ENCODE measurements around the gene DNAJC21.

DNAJC21 gene

DNA sequence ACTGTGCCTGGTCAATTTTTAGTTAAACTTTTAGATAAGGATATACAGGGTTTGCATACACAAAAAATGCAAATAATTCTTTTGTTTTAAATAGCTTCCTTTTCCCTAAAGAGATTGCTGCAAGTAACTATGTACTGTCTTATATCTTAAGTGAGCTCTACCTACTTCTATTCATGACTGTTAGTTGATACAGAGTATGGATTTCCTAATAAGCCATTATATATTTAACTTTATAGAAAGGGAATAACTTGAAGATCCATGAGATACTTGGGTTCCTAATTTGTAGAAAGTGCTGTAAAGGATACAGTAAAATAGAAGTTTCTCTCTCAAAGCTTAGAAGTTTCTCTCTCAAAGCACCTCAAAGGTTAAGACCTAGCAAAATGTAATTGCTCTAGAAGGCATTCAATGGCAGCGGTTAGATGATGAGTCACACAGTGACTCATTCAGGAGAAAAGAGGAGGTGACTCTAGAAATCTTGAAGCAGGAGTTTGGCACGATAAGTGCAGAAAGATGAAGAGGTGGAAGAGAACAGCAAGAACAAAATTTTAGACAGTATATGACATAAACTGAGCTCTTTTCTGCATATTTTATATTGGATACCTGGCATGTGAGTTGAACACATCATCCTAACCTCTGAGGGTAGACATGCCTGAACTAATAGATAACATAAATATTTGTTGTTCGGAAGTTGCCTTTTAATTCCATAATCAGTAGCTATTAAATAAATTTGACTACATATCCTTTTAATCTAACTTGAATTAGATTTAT, 5.5 kb upstream of the DNAJC21 start:
- Histone ChIP-seq H3K9me3 (ENCODE audit: insufficient read depth, low read depth, low read length) (no peaks in the 10 kb centered on the region), H3K4me3 (ENCODE audit: low read length) (no peak overlapping the region), H3K36me3 (ENCODE audit: insufficient read depth, low read length) (peaks cover 86% of the 10 kb centered on the region), H3K4me1 (ENCODE audit: insufficient read depth, low read length) (peaks cover 2% of the 10 kb centered on the region), H3K27ac (ENCODE audit: low read depth, low read length) (no peak overlapping the region), H3K27me3 (ENCODE audit: insufficient read depth, low read length) (no peaks in the 10 kb centered on the region), H3K9ac (ENCODE audit: low read depth, low read length) (no peak overlapping the region)
- WGBS = 78% methylated on average over 2 of the region's 3 CpGs

DNA sequence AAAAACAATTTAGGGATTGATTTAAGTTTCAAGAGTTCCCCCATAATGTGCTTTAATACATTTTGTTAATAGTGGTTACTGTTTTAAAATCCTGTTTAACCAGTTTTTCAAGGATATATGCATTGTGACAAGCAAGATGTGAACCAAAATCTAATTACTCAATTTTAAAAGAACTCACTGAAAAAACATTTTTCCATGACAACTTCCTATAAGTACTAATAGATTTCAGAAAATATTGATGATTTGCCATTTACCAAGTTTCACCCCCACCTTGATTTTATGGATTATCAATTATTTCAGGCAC, 4.9 kb upstream of the DNAJC21 start:
- H3K9ac ChIP-seq (ENCODE audit: low read depth, low read length) = no peak overlapping the region
- H3K27me3 ChIP-seq (ENCODE audit: insufficient read depth, low read length) = no peaks in the 10 kb centered on the region
- peaks cover 3% of the 10 kb centered on the region for H3K4me1 ChIP-seq (ENCODE audit: insufficient read depth, low read length)
- H3K36me3 ChIP-seq (ENCODE audit: insufficient read depth, low read length) = peaks cover 81% of the 10 kb centered on the region
- no peaks in the 10 kb centered on the region for H3K9me3 ChIP-seq (ENCODE audit: insufficient read depth, low read depth, low read length)
- H3K4me3 ChIP-seq (ENCODE audit: low read length) = no peak overlapping the region
- H3K27ac ChIP-seq (ENCODE audit: low read depth, low read length) = no peak overlapping the region

DNA sequence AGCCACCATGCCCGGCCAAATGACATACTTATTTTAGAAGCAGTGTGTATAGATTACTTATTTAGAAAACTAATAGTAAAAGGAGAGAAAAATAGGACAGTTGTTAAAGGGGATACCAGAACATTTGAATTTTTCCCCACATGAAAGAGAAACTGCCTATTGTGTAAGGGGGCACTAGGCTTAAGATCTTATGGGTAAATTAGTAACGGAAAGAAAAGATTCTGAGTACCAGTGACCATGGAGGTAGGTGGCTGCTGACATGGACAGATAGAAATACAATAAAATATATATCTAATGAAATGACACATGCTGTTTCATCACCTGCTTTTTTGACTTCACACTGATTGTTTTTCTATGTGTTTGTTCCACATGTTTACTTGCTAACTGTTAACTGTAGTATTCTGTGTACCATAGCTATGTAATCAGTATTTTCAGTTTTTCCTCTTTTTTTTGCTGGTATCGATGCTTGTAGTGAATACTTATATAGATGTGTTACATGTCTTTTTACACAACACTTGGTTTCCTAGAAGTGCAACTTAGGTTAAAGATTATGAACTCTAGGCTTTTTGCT, 3.0 kb upstream of the DNAJC21 start:
- 92% methylated on average over 2 of the region's 3 CpGs for WGBS
- no peaks in the 10 kb centered on the region for H3K9me3 ChIP-seq (ENCODE audit: insufficient read depth, low read depth, low read length)
- peaks cover 61% of the 10 kb centered on the region for H3K36me3 ChIP-seq (ENCODE audit: insufficient read depth, low read length)
- H3K4me1 ChIP-seq (ENCODE audit: insufficient read depth, low read length) = peaks cover 9% of the 10 kb centered on the region
- H3K9ac ChIP-seq (ENCODE audit: low read depth, low read length) = no peak overlapping the region
- no peak overlapping the region for H3K4me3 ChIP-seq (ENCODE audit: low read length)
- no peaks in the 10 kb centered on the region for H3K27me3 ChIP-seq (ENCODE audit: insufficient read depth, low read length)
- H3K27ac ChIP-seq (ENCODE audit: low read depth, low read length) = no peak overlapping the region

DNA sequence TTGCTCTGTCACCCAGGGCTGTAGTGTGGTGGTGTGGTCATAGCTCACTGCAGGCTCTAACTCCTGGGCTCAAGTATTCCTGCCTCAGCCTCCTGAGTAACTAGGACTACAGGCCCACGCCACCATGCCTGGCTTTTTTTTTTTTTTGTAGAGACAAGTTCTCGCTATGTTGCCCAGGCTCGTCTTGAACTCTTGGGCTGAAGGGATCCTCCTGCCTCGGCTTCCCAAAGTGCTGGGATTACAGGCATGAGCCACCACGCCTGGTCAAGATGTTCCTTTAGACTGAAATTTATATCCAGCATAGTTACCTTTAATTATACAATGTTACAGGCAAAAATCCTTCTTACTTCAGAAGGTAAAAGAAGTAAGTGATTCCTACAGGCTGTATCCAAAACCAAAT, 1.6 kb upstream of the DNAJC21 start:
- no peaks in the 10 kb centered on the region for H3K9me3 ChIP-seq (ENCODE audit: insufficient read depth, low read depth, low read length)
- H3K27me3 ChIP-seq (ENCODE audit: insufficient read depth, low read length) = no peaks in the 10 kb centered on the region
- WGBS = 80% methylated on average over 5 of the region's 5 CpGs
- peaks cover 13% of the 10 kb centered on the region for H3K4me1 ChIP-seq (ENCODE audit: insufficient read depth, low read length)
- peaks cover 49% of the 10 kb centered on the region for H3K36me3 ChIP-seq (ENCODE audit: insufficient read depth, low read length)
- no peak overlapping the region for H3K4me3 ChIP-seq (ENCODE audit: low read length)
- no peak overlapping the region for H3K27ac ChIP-seq (ENCODE audit: low read depth, low read length)
- no peak overlapping the region for H3K9ac ChIP-seq (ENCODE audit: low read depth, low read length)

DNA sequence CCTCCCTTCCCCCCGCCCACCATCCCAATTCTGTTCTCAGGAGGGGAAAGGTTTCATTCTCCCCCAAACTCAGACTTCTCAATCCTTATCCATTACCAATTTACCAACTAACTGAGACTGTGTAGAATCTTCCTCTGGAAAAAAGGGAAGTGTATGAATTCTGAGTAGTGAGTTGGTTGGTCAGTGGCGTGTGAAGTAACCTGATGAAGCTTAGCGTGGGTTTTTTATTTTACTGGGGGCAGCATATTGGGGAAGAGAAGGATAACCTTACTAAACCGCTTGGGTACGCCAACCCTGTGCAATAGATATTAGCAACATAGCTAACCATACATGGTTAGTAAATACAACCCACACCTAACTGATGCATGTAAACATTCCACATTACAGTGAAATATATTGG, 1.1 kb upstream of the DNAJC21 start:
- H3K27me3 ChIP-seq (ENCODE audit: insufficient read depth, low read length) = no peaks in the 10 kb centered on the region
- no peaks in the 10 kb centered on the region for H3K9me3 ChIP-seq (ENCODE audit: insufficient read depth, low read depth, low read length)
- H3K4me1 ChIP-seq (ENCODE audit: insufficient read depth, low read length) = peaks cover 13% of the 10 kb centered on the region
- H3K9ac ChIP-seq (ENCODE audit: low read depth, low read length) = no peak overlapping the region
- H3K4me3 ChIP-seq (ENCODE audit: low read length) = no peak overlapping the region
- whole genome bisulfite sequencing = 84% methylated on average over 4 of the region's 5 CpGs
- peaks cover 48% of the 10 kb centered on the region for H3K36me3 ChIP-seq (ENCODE audit: insufficient read depth, low read length)
- no peak overlapping the region for H3K27ac ChIP-seq (ENCODE audit: low read depth, low read length)

DNA sequence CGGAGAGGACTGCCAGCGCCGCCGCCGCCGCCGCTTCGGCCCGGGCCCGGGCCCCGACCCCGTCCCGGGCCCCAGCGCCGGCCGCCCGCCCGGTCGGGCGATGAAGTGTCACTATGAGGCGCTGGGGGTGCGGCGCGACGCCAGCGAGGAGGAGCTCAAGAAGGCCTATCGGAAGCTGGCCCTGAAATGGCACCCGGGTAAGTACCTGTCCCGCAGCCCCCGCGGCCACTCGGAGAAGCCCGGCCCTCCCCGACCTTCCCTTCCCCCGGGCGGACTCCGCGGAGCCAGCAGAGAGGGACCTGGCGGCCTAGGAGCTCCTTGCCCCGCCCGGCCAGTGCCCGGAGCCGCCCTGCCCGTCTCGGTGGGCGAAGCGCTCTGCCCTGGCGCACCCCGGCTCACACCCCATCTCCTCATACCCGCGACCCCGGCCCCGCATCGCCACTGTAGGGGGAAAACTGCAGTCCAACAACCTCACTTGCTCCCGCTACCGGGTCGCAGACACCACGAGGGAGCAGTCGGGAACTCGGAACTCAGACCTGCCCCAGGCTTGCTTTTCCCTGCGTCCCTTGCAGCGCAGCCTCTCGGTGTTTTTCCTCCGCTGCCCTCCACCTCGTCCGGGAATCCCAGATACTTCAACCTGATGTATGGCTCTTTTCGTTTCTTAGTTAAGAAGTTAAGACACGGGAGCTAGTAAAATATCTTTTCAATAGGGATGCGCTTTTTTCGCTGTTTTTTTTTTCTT, 532 bp downstream of the DNAJC21 start:
- Histone ChIP-seq H3K9me3 (ENCODE audit: insufficient read depth, low read depth, low read length) (no peaks in the 10 kb centered on the region), H3K27me3 (ENCODE audit: insufficient read depth, low read length) (no peaks in the 10 kb centered on the region), H3K9ac (ENCODE audit: low read depth, low read length) (peak overlapping the region; percentile 84), H3K36me3 (ENCODE audit: insufficient read depth, low read length) (peaks cover 44% of the 10 kb centered on the region), H3K4me1 (ENCODE audit: insufficient read depth, low read length) (peaks cover 13% of the 10 kb centered on the region), H3K27ac (ENCODE audit: low read depth, low read length) (peak overlapping the region; percentile 80), H3K4me3 (ENCODE audit: low read length) (peak overlapping the region; percentile 86)
- under 1% methylated on average over 70 of the region's 70 CpGs for WGBS

DNA sequence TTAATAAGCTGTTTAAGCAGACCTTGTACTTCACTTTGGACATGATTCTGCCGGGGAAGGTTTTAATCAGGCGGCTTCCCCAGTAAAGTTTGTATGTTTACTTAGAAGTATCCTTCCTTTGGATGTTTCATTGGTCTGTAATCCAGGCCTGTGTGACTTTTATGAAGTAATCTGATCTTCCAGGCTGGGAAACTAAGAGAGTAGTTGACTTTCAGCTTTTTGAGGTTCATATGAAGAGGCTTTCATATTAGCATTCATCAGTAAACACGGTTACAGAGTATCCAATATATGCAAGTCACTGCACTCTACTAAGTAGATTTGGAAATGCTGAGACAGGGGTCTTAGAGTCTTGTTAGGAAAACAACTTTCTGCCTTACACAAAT, 1.1 kb downstream of the DNAJC21 start:
- Histone ChIP-seq H3K9ac (ENCODE audit: low read depth, low read length) (peak overlapping the region; percentile 84), H3K27ac (ENCODE audit: low read depth, low read length) (peak overlapping the region; percentile 80; the same call in 1 of the 2 replicates), H3K9me3 (ENCODE audit: insufficient read depth, low read depth, low read length) (no peaks in the 10 kb centered on the region), H3K4me1 (ENCODE audit: insufficient read depth, low read length) (peaks cover 13% of the 10 kb centered on the region), H3K27me3 (ENCODE audit: insufficient read depth, low read length) (no peaks in the 10 kb centered on the region), H3K36me3 (ENCODE audit: insufficient read depth, low read length) (peaks cover 44% of the 10 kb centered on the region), H3K4me3 (ENCODE audit: low read length) (peak overlapping the region; percentile 86)
- 4% methylated on average over 2 of the region's 3 CpGs for WGBS

DNA sequence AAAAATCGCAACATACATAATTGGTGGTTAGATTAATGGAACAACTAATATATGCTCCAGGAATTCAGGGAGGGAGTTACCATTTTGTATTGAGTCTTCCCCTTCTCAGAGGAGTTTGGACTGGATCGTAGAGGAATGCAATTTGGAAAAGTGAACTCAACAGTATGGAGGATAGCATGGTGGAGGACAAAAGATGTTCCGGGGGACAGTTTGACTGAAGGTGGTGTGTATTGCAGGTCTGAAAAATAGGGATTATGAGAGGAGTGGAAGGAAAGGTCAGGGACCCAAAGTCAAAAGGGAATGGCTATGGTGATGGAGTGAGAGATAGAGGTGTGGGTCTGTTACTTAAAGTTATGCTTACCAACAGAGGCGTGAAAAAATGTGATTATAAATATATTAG, 1.5 kb downstream of the DNAJC21 start:
- Histone ChIP-seq H3K9me3 (ENCODE audit: insufficient read depth, low read depth, low read length) (no peaks in the 10 kb centered on the region), H3K36me3 (ENCODE audit: insufficient read depth, low read length) (peaks cover 44% of the 10 kb centered on the region), H3K9ac (ENCODE audit: low read depth, low read length) (peak overlapping the region; percentile 84), H3K27ac (ENCODE audit: low read depth, low read length) (no peak overlapping the region), H3K4me1 (ENCODE audit: insufficient read depth, low read length) (peaks cover 13% of the 10 kb centered on the region), H3K4me3 (ENCODE audit: low read length) (peak overlapping the region; percentile 86), H3K27me3 (ENCODE audit: insufficient read depth, low read length) (no peaks in the 10 kb centered on the region)
- 81% methylated on average over 4 of the region's 4 CpGs for WGBS

DNA sequence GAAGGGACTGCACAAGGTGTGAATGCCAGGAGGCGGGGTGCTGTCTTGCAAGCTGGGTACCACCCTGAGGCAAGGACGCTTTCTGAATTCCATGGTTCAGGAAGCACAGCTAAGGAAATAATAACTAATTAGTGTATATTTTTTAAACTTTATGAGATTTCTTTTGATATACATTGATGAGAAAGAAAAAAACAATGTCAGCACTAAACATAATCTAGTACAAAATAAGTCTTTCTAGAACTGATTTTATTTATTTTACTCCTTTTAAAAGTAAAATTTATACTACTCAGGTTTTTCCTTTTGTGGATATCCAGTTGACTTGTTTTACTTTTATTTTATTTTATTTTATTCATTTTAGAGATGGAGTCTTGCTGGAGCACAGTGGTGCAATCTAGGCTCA, 3.6 kb downstream of the DNAJC21 start:
- WGBS = 90% methylated on average over 2 of the region's 2 CpGs
- H3K27ac ChIP-seq (ENCODE audit: low read depth, low read length) = no peak overlapping the region
- no peaks in the 10 kb centered on the region for H3K27me3 ChIP-seq (ENCODE audit: insufficient read depth, low read length)
- H3K9me3 ChIP-seq (ENCODE audit: insufficient read depth, low read depth, low read length) = no peaks in the 10 kb centered on the region
- no peak overlapping the region for H3K4me3 ChIP-seq (ENCODE audit: low read length)
- peaks cover 47% of the 10 kb centered on the region for H3K36me3 ChIP-seq (ENCODE audit: insufficient read depth, low read length)
- peaks cover 13% of the 10 kb centered on the region for H3K4me1 ChIP-seq (ENCODE audit: insufficient read depth, low read length)
- H3K9ac ChIP-seq (ENCODE audit: low read depth, low read length) = no peak overlapping the region

DNA sequence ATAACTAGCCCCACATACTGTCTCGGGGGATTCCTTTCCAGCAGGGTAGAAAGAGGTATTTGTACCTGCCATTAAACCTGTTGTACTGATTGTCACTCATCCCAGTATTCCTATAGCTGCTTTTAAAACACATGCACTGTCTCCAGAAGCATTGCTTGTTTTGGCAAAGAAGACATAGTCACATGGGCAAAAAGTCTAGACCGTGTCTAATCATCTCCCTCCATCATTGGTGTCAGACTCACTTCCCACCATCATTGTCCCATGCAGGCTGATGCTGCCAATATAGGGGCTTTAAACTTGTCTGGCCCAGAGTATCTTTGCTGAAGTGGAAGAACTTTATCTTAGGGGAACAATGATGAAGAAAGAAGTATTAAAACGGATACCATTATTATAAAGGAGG, 12.6 kb downstream of the DNAJC21 start:
- no peak overlapping the region for H3K4me3 ChIP-seq (ENCODE audit: low read length)
- WGBS = 94% methylated on average over 3 of the region's 3 CpGs

DNA sequence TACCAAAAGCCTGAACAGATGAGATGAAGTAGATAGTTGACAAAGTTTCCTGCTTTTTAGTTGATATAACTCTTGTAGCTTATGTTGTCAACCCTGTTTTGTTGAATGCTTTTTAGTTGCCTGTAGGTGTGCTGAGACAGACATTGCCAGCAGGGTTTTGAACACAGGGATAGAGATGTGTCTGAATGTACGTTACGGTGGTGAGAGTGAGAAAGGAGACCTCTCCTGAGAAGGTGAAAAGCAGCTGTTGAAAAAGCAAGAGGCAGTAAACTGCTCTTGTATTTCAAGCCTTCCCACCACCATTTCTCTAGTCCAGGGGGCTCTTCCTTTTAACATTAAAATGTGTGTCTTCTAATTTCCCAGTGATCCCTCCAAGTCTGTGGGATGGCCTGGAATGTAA, 14.7 kb downstream of the DNAJC21 start:
- Histone ChIP-seq H3K4me1 (ENCODE audit: insufficient read depth, low read length) (no peaks in the 10 kb centered on the region), H3K27ac (ENCODE audit: low read depth, low read length) (no peak overlapping the region), H3K9me3 (ENCODE audit: insufficient read depth, low read depth, low read length) (no peaks in the 10 kb centered on the region), H3K4me3 (ENCODE audit: low read length) (no peak overlapping the region), H3K27me3 (ENCODE audit: insufficient read depth, low read length) (no peaks in the 10 kb centered on the region), H3K36me3 (ENCODE audit: insufficient read depth, low read length) (peaks cover 92% of the 10 kb centered on the region), H3K9ac (ENCODE audit: low read depth, low read length) (no peak overlapping the region)
- 91% methylated on average over 2 of the region's 2 CpGs for WGBS

More for the DNA sequence above, 12.6 kb downstream of the DNAJC21 start:
- no peaks in the 10 kb centered on the region for H3K27me3 ChIP-seq (ENCODE audit: insufficient read depth, low read length)
- H3K4me1 ChIP-seq (ENCODE audit: insufficient read depth, low read length) = no peaks in the 10 kb centered on the region
- H3K9me3 ChIP-seq (ENCODE audit: insufficient read depth, low read depth, low read length) = no peaks in the 10 kb centered on the region
- H3K36me3 ChIP-seq (ENCODE audit: insufficient read depth, low read length) = peaks cover 95% of the 10 kb centered on the region
- no peak overlapping the region for H3K9ac ChIP-seq (ENCODE audit: low read depth, low read length)
- H3K27ac ChIP-seq (ENCODE audit: low read depth, low read length) = no peak overlapping the region
